Mucosa of descending colon (tissue), 3 donors: ENCODE results near the gene FALEC. TPM values are rescaled to one million over a fixed set of nuclear protein-coding genes. Genes with fewer than 3 reads are reported as not detected.
"Not testable (repeated sequence)": the region's sequence is repeated elsewhere in the genome, so short reads cannot be mapped to it uniquely, and the experiment has no call there.

Experiments used
- ATAC-seq: fragments of 200-7000 bp; cut with Tn5 transposase; one replicate; pipeline ENCODE4 v1.9.1; 2020; ENCODE audit warnings: mild to moderate bottlenecking, moderate library complexity
- DNase-seq, 3 donors: peaks; one replicate each; pipeline ENCODE4 v3.0.0-alpha.2; 2020
- H3K36me3 ChIP-seq: fragments of 200-600 bp; one replicate; pipeline ENCODE4 v1.8.0; 2021; ENCODE audit warnings: low read depth, mild to moderate bottlenecking
- H3K4me1 ChIP-seq: fragments of 200-600 bp; one replicate; pipeline ENCODE4 v1.8.0; 2021; ENCODE audit warnings: low read depth, mild to moderate bottlenecking
- H3K4me3 ChIP-seq: fragments of 200-600 bp; one replicate; pipeline ENCODE4 v1.8.0; 2021; ENCODE audit warnings: mild to moderate bottlenecking
- H3K9me3 ChIP-seq: fragments of 200-600 bp; one replicate; pipeline ENCODE4 v1.8.0; 2021; ENCODE audit warnings: mild to moderate bottlenecking
- intact Hi-C, 2 donors: fragments of 100-400 bp; cut with DNase I in 1 of 2; cut with micrococcal nuclease in 1 of 2; formaldehyde crosslinking; loops; one replicate each; pipeline versions ENCODE4 v1.11.0 to v1.11.1; 2022; cut with DNase I, micrococcal nuclease
- total RNA-seq, 3 donors: library from RNA; stranded (reverse); fragmentation: NEBNext Ultra II Directional in 2 of 3; extraction: Animal tissue kit (Norgen Biotek cat#: 25700) in 2 of 3; gene quantifications; one replicate each; pipeline versions ENCODE4 v1.2.1 to v1.2.4, GENCODE V29; 2021 to 2023
- TF ChIP-seq, protein P1 (sequence below): fragments of 200-600 bp; IDR thresholded peaks from one replicate; pipeline ENCODE4 v1.8.0; 2022; ENCODE audit warnings: antibody characterized with exemption, mild to moderate bottlenecking
- donor health status: DM: no; HTN: no; CAD: no; lungs with moderate emphysema.
- donor health status: DM: no; HTN: no; CAD: no.
- donor health status: DM: no; HTN: yes; CAD: no.

Gene FALEC
- total RNA-seq, 3 donors from 2014 or later = not detected

- no peak overlapping the region for H3K4me3 ChIP-seq
- DNase-seq = no peak
- H3K9me3 ChIP-seq = no peaks in the 10 kb centered on the region
- TF ChIP-seq, protein P1, sequence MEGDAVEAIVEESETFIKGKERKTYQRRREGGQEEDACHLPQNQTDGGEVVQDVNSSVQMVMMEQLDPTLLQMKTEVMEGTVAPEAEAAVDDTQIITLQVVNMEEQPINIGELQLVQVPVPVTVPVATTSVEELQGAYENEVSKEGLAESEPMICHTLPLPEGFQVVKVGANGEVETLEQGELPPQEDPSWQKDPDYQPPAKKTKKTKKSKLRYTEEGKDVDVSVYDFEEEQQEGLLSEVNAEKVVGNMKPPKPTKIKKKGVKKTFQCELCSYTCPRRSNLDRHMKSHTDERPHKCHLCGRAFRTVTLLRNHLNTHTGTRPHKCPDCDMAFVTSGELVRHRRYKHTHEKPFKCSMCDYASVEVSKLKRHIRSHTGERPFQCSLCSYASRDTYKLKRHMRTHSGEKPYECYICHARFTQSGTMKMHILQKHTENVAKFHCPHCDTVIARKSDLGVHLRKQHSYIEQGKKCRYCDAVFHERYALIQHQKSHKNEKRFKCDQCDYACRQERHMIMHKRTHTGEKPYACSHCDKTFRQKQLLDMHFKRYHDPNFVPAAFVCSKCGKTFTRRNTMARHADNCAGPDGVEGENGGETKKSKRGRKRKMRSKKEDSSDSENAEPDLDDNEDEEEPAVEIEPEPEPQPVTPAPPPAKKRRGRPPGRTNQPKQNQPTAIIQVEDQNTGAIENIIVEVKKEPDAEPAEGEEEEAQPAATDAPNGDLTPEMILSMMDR = no peak
- intact Hi-C loops = loop anchor here in 1 of 2 donors (5.0 kb wide), 1 partner anchor 44 kb away; no protein-coding TSS in a partner anchor
- ATAC-seq = peak; percentile 7
- H3K36me3 ChIP-seq = no peaks in the 10 kb centered on the region
- H3K4me1 ChIP-seq = peaks cover 76% of the 10 kb centered on the region
Observed at GRCh38 chr1:150568594-150568966, 53.0 kb downstream of the FALEC start.

DNA sequence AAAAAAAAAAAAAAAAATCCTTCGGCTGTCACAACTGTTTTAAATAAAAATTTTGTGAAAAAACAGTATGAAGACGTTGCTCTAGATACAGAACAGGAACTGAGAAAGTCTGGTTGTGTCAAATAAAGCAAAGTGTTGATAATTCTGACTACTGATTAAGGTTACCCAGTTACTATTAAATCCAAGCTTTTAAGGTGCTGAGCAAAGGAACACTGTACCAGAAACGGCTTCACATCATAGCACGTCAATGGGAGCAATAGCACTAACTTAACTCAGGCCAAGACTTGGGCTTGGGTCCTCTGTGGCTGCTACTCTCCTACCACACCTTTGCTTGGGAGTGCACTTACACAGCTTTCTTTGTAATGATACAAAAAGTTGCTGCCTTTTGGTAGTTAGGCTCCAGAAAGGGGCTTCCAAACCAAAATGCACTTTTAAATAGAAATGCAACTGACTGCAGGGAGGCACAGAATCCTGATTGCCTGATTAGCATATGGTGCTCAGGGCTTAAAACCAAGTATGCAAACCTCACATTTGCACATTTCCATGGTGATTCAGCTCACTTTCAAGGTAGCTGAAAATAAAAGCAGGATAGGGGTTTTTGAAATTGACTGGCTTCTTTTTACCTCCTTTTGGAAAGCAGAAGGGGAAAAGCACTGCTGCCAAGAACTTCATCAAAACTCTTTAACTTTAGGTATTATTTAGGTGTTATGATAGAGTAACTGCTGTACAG lies 57.5 kb downstream of the FALEC start:
- no peak overlapping the region for H3K4me3 ChIP-seq
- H3K4me1 ChIP-seq = peaks cover 52% of the 10 kb centered on the region
- ATAC-seq (no peak), DNase-seq (no peak)
- intact Hi-C loops = no loop called here
- H3K36me3 ChIP-seq = no peaks in the 10 kb centered on the region
- TF ChIP-seq, protein P1 = no peak
- no peaks in the 10 kb centered on the region for H3K9me3 ChIP-seq

GRCh38 chr1:150573648-150574071 lies 58.1 kb downstream of the FALEC start:
- ATAC-seq, intact Hi-C loops, H3K36me3 ChIP-seq, H3K4me3 ChIP-seq, H3K9me3 ChIP-seq: not testable (repeated sequence)
- H3K4me1 ChIP-seq = peaks cover 46% of the 10 kb centered on the region
- peak in 1 of 3 donors; percentile 49 for DNase-seq

DNA sequence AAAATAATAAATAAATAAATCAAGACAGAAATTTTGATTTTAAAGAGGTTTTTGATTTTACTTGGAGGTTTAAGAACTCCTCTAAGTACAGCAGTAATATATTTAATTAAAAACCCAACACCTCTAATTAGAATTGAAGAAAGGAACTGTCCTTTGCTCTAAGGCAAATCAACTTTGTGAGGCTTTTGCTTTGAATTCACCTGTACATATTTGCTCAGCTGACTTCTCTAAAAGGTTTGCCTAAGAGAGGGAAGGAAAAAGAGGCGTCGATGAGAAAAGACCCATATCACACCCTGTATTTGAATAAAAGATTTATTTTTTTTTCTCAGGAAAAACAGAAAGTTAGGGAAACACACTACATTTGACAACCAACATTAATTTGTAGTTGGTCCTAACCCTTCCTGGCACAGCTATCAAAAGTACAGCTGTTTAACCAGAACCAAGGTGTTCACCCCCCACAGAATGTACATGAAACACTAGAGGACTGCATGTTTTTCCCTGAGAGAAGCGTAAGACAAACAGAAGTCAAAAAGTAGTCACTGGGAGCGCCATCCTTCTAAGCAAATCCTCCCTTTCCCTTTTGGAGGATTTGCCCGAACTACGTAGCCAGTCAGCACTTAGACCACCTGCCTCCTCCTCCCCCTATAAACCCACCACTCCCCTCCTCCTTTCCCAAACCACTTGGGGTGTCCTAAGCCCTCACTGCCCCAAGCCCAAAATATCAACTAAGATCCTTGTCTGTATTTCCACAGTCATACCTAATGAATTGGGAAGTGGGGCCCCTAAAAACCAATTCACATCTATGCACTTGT lies 58.9 kb downstream of the FALEC start:
- TF ChIP-seq, protein P1 = no peak
- intact Hi-C loops = loop anchor here in 1 of 2 donors (5.0 kb wide), 1 partner anchor 48 kb away; no protein-coding TSS in a partner anchor
- Histone ChIP-seq H3K4me3 (no peak overlapping the region), H3K36me3 (no peaks in the 10 kb centered on the region), H3K9me3 (no peaks in the 10 kb centered on the region), H3K4me1 (peaks cover 38% of the 10 kb centered on the region)
- DNase-seq (no peak), ATAC-seq (no peak)

- ATAC-seq = no peak
- H3K9me3 ChIP-seq = no peaks in the 10 kb centered on the region
- TF ChIP-seq, protein P1 = no peak
- H3K36me3 ChIP-seq = no peaks in the 10 kb centered on the region
- intact Hi-C loops = loop anchor here in 1 of 2 donors (5.0 kb wide), 1 partner anchor 47 kb away; no protein-coding TSS in a partner anchor
- no peak overlapping the region for H3K4me3 ChIP-seq
- peaks cover 34% of the 10 kb centered on the region for H3K4me1 ChIP-seq
- no peak for DNase-seq
Observed at GRCh38 chr1:150575072-150575489, 59.5 kb downstream of the FALEC start.
